ENCODE data around the gene CLIP3. TPM values are rescaled to one million over a fixed set of nuclear protein-coding genes. Genes with fewer than 3 reads are reported as not detected.

Gene CLIP3
- total and polyA plus RNA-seq, 8 donors = 1.8 to 17.1 (median 6.5) TPM

DNA sequence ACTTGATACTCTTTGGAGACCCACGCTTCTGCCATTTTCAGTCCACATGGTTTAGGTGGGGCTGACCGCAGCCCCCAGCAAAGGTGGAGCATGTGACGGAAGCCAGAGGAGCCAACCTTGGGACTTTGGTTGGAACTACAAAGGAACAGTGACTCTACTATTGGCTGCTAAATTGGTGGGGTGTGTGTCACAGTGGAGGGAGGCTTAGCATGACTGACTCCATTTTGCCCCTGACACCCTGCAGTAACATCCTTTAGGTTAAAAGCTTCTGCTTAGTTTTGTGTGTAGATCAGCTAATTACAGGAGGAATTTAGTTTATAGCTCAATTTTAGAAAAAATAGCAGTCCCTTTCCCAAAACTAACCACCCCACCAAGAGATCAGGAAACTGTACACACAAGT, 31.1 kb downstream of the CLIP3 start:
- Histone ChIP-seq H3K27me3 (no peaks in the 10 kb centered on the region), H3K9me3 (no peaks in the 10 kb centered on the region), H3K4me1 (peaks cover 11 to 46% (median 26%) of the 10 kb centered on the region in 4 donors), H3K4me3 (no peak overlapping the region), H3K27ac (peak overlapping the region in 1 of 5 donors; percentile 92), H3K36me3 (peaks cover 0 to 43% (median 40%) of the 10 kb centered on the region in 4 donors)
- WGBS, 5 donors = 92 to 100% (median 97%) methylated on average over 3 of the region's 3 CpGs
- no peak for DNase-seq
- TF ChIP-seq EP300 (IDR thresholded peaks at IDR 0.05) (no peak), POLR2A (IDR thresholded peaks at IDR 0.05) (no peak), POLR2AphosphoS5 (IDR thresholded peaks at IDR 0.05) (no peak)
- TF ChIP-seq, protein P1, sequence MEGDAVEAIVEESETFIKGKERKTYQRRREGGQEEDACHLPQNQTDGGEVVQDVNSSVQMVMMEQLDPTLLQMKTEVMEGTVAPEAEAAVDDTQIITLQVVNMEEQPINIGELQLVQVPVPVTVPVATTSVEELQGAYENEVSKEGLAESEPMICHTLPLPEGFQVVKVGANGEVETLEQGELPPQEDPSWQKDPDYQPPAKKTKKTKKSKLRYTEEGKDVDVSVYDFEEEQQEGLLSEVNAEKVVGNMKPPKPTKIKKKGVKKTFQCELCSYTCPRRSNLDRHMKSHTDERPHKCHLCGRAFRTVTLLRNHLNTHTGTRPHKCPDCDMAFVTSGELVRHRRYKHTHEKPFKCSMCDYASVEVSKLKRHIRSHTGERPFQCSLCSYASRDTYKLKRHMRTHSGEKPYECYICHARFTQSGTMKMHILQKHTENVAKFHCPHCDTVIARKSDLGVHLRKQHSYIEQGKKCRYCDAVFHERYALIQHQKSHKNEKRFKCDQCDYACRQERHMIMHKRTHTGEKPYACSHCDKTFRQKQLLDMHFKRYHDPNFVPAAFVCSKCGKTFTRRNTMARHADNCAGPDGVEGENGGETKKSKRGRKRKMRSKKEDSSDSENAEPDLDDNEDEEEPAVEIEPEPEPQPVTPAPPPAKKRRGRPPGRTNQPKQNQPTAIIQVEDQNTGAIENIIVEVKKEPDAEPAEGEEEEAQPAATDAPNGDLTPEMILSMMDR (IDR thresholded peaks at IDR 0.05) = no peak
- intact Hi-C loops (cut with DNase I; ENCODE audit: low total_unique reads) = no loop called here

DNA sequence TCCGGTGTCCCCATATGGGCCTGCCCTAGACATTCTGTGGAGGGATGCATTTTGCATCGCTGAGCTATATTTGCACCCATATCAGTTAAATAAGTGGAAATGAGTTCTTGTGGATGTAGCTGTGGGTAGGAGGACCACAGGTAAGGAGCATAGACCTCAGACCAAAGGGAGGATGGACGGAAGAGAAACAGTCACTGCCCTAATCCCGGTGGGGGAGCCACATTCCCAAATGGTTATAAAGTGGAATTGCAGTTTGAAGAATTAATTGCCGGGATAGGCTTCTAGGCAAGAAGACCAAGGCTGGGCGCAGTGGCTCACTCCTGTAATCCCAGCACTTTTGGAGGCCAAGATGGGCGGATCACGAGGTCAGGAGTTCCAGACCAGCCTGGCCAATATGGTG, 35.9 kb downstream of the CLIP3 start:
- DNase-seq = no peak
- H3K9me3 ChIP-seq = no peaks in the 10 kb centered on the region
- 86 to 93% (median 91%) methylated on average over 8 of the region's 8 CpGs for WGBS, 5 donors
- peak overlapping the region in 3 of 5 donors; percentile 81 to 92 (median 90) for H3K27ac ChIP-seq
- H3K4me1 ChIP-seq = peaks cover 21 to 65% (median 48%) of the 10 kb centered on the region in 4 donors
- no peaks in the 10 kb centered on the region for H3K27me3 ChIP-seq
- peak overlapping the region in 3 of 4 donors; percentile 81 to 98 (median 85) for H3K4me3 ChIP-seq
- peaks cover 0 to 30% (median 23%) of the 10 kb centered on the region in 4 donors for H3K36me3 ChIP-seq
- TF ChIP-seq, protein P1 (IDR thresholded peaks at IDR 0.05) = no peak
- TF ChIP-seq EP300 (IDR thresholded peaks at IDR 0.05) (no peak), POLR2AphosphoS5 (IDR thresholded peaks at IDR 0.05) (no peak), POLR2A (IDR thresholded peaks at IDR 0.05) (no peak)
- intact Hi-C loops (cut with DNase I; ENCODE audit: low total_unique reads) = no loop called here

DNA sequence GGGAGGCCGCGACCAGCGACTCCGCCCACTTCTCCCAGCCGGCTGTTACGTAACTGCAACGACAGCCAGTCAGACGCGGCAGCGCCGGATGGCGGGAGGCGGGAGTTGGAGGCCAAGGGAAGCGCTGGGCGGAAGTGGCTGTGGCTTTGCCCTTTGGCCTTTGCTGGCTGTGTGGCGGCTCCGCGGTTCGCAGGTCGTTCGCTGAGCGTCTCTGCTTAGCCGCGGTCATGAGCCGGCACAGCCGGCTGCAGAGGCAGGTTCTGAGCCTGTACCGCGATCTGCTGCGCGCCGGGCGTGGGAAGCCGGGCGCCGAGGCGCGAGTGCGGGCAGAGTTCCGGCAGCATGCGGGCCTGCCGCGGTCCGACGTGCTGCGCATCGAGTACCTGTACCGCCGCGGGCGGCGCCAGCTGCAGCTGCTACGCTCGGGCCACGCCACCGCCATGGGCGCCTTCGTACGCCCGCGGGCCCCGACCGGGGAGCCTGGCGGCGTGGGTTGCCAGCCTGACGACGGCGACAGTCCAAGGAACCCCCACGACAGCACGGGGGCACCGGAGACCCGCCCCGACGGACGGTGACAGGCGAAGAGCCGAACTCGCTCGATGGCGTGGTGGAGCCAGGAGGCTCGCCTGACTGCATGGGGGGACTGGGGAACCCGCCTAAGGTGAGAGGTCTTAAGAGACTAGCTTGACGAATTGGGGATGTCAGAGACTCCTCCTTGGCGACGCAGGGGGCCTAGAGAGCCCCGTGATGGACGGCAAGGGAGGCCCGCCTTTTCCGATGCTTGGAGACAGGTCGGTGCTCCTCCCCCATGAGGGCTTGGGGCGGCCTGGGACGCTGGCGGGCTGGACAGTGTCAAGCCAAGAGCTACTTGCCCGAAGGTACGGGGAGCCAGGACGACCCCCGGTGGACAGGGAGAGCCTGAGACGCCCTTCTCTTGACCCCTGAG, 37.4 kb downstream of the CLIP3 start, which contains the start of gene SDHAF1:
Gene SDHAF1 (plus strand): TSS at position 141 of the 946 bp plus-strand sequence. CDS start 87 bp downstream, at position 228.
- Histone ChIP-seq H3K4me3 (peak within 1 kb of the TSS; percentile 81 to 98 (median 90)), H3K9me3 (no peaks in the 10 kb centered on the region), H3K36me3 (peaks cover 0 to 19% (median 12%) of the 10 kb centered on the region in 4 donors), H3K27ac (peak within 1 kb of the TSS; percentile 81 to 92 (median 90)), H3K27me3 (no peaks in the 10 kb centered on the region), H3K4me1 (peaks cover 21 to 55% (median 48%) of the 10 kb centered on the region in 4 donors)
- intact Hi-C loops (cut with DNase I; ENCODE audit: low total_unique reads) = no loop called here
- peak; percentile 98 for DNase-seq
- 0 to 1% (median 1%) methylated on average over 2 to 97 of the region's 97 CpGs for WGBS, 5 donors
- TF ChIP-seq POLR2A (IDR thresholded peaks at IDR 0.05) (no peak), POLR2AphosphoS5 (IDR thresholded peaks at IDR 0.05) (peak; percentile 87 to 98 (median 89)), EP300 (IDR thresholded peaks at IDR 0.05) (no peak)

DNA sequence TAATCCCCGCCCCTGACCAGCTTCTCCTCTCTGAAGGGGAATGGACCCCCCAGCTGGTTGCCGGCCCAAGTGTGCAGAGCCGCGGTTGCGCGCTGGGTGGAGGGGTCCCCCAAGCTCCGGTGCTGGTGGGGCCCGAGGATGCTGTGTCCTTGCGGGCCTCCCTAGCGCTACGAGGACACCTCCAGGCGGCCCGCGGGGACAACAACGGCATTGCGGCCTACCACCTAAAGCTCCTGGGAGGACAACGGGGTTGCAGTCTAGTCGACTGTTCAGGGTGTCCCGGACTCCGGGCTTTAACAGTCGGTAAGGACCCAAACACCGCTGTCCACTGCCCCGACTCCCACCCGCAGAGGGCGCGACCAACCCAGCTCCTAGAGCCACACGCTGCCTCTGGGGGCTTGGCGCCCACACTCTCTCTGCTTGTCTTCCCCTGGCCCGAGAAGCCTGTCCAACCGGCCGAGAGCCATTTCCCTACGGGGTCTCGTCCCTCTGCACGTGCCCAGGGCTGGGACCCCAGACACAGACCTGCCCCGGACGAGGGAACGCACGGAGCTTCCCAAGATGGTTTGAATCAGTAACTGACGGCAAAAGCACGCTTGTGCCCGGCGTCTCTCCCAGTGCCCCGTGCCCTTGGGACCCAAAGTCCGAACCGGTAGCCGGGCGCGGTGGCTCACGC, 38.6 kb downstream of the CLIP3 start:
- intact Hi-C loops (cut with DNase I; ENCODE audit: low total_unique reads) = no loop called here
- TF ChIP-seq, protein P1 (IDR thresholded peaks at IDR 0.05) = peak in 1 of 7 experiments; percentile 11
- no peak for TF ChIP-seq POLR2A (IDR thresholded peaks at IDR 0.05)
- peaks cover 16 to 42% (median 41%) of the 10 kb centered on the region in 4 donors for H3K4me1 ChIP-seq

More for the DNA sequence above, 38.6 kb downstream of the CLIP3 start:
- H3K4me3 ChIP-seq = peak overlapping the region; percentile 81 to 98 (median 90)
- no peaks in the 10 kb centered on the region for H3K9me3 ChIP-seq
- H3K36me3 ChIP-seq = peaks cover 0 to 19% (median 12%) of the 10 kb centered on the region in 4 donors
- WGBS, 5 donors = 28 to 49% (median 37%) methylated on average over 22 to 49 of the region's 49 CpGs
- H3K27ac ChIP-seq = peak overlapping the region in 4 of 5 donors; percentile 81 to 92 (median 90)
- peak in 1 of 2 donors; percentile 51 for DNase-seq
- peaks cover 0 to 8% (median 0%) of the 10 kb centered on the region in 3 donors for H3K27me3 ChIP-seq

Data from stomach (tissue), 9 donors.